ENCODE measurements around the gene PDZD2.

DNA sequence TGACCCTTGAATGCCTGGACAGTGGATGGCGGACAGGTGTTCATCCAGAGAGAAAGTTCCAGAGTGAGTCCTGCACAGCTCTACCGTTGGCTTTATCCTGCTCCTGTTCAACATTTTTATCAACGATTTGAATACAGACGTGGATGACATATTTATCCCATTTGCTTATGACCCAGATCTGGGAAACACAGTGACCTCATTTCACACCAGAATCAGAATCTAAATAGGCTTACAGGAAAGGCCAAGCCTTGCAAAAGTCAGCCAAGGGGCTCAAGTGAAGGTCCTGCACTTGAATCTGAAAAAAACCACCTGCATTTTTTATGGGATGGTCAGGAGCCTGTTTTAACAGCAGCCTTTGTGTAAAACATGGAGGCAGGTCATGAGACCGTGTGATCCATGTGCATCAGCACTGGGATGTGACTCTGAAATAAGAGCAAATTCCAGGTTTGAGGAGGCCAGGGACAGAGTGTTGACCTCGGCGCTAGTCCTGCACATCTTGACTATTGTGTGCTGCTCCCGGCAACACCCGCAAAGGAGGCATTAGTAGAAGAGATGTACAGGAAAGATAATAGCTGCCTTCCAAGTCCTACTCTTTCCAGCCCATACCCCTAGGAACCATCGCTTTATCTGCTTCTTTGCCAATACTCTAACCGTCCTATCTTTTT is 18.5 kb downstream of the PDZD2 start:
- TF ChIP-seq, protein P1, sequence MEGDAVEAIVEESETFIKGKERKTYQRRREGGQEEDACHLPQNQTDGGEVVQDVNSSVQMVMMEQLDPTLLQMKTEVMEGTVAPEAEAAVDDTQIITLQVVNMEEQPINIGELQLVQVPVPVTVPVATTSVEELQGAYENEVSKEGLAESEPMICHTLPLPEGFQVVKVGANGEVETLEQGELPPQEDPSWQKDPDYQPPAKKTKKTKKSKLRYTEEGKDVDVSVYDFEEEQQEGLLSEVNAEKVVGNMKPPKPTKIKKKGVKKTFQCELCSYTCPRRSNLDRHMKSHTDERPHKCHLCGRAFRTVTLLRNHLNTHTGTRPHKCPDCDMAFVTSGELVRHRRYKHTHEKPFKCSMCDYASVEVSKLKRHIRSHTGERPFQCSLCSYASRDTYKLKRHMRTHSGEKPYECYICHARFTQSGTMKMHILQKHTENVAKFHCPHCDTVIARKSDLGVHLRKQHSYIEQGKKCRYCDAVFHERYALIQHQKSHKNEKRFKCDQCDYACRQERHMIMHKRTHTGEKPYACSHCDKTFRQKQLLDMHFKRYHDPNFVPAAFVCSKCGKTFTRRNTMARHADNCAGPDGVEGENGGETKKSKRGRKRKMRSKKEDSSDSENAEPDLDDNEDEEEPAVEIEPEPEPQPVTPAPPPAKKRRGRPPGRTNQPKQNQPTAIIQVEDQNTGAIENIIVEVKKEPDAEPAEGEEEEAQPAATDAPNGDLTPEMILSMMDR (conservative IDR thresholded peaks at IDR 0.05), result no peak
- TF ChIP-seq EZH2 (IDR thresholded peaks at IDR 0.05; ENCODE audit: low read depth), result no peak

Measured in PC-9 (cell line).